Omental fat pad (tissue), 4 donors: Measurements from ENCODE around the gene SV2B. TPM values are rescaled to one million over a fixed set of nuclear protein-coding genes. Genes with fewer than 3 reads are reported as not detected.
A peak's percentile ranks its signal among the peaks of the same experiment; 100 is the strongest.

Experiments
- ATAC-seq: fragments of 150-250 bp; one replicate; pipeline ENCODE4 v1.9.1; 2016; ENCODE audit warnings: mild to moderate bottlenecking, moderate library complexity; ENCODE audit not compliant: low FRiP score
- DNase-seq: peaks from one replicate; pipeline ENCODE4 v3.0.0-alpha.2; 2019; ENCODE audit warnings: low spot score
- CTCF ChIP-seq, 3 donors: fragments of 450-650 bp; IDR thresholded peaks; one replicate each; pipeline ENCODE4 v1.5.1; 2016 to 2017; ENCODE audit warnings: antibody characterized with exemption in 3 of 3, mild to moderate bottlenecking in 3 of 3, moderate library complexity in 2 of 3
- total RNA-seq, 4 donors: library from RNA; depleted of rRNA; stranded (reverse); fragments of >200 nt; gene quantifications; one replicate each; pipeline ENCODE4 v1.1.0, GENCODE V29; 2016

SV2B gene
- total RNA-seq, 4 donors from 2014 or later, result 1.3 to 9.6 (median 4.2) TPM

- no peak for ATAC-seq
- no peak for DNase-seq
- TF ChIP-seq CTCF (IDR thresholded peaks at IDR 0.05), result no peak
These were observed 168.5 kb downstream of the SV2B start for GRCh38 chr15:91268510-91268909.

- no peak for TF ChIP-seq CTCF (IDR thresholded peaks at IDR 0.05)
- DNase-seq (no peak), ATAC-seq (no peak)
These were observed 170.7 kb downstream of the SV2B start for GRCh38 chr15:91270747-91271146.

GRCh38 chr15:91271565-91272153, 171.6 kb downstream of the SV2B start:
- TF ChIP-seq CTCF (IDR thresholded peaks at IDR 0.05), result no peak

GRCh38 chr15:91275844-91276243, 175.8 kb downstream of the SV2B start:
- no peak for TF ChIP-seq CTCF (IDR thresholded peaks at IDR 0.05)
- ATAC-seq, result no peak
- no peak for DNase-seq

More at GRCh38 chr15:91271565-91272153, 171.6 kb downstream of the SV2B start:
- no peak for DNase-seq
- peak; percentile 66 for ATAC-seq

GRCh38 chr15:91278951-91279350, 178.9 kb downstream of the SV2B start:
- TF ChIP-seq CTCF (IDR thresholded peaks at IDR 0.05), result no peak
- no peak for DNase-seq
- no peak for ATAC-seq

GRCh38 chr15:91279486-91279885, 179.4 kb downstream of the SV2B start:
- no peak for TF ChIP-seq CTCF (IDR thresholded peaks at IDR 0.05)
- DNase-seq (no peak), ATAC-seq (no peak)

- DNase-seq (no peak), ATAC-seq (no peak)
- no peak for TF ChIP-seq CTCF (IDR thresholded peaks at IDR 0.05)
These were observed 181.9 kb downstream of the SV2B start for GRCh38 chr15:91281947-91282346.
